ENCODE results near the gene TMEM31.

GRCh38 chrX:103687073-103687695 lies 23.5 kb upstream of the TMEM31 start:
- peak; percentile 16 for TF ChIP-seq POLR2A (IDR thresholded peaks at IDR 0.05)
- peak; percentile 63 to 77 (median 67) for TF ChIP-seq POLR2AphosphoS5 (IDR thresholded peaks at IDR 0.05)
